IgD-negative memory B cell (primary cell): ENCODE measurements around the gene CLPTM1L. TPM values are rescaled to one million over a fixed set of nuclear protein-coding genes. Genes with fewer than 3 reads are reported as not detected.
A peak's percentile ranks its signal among the peaks of the same experiment; 100 is the strongest.

ENCODE experiments used
- H3K27ac Mint-ChIP-seq, 3 donors: one replicate each; pipeline ENCODE4 v1.8.0; 2020 to 2022; ENCODE audit warnings: mild to moderate bottlenecking in 3 of 3, mixed read lengths in 3 of 3, moderate library complexity in 1 of 3
- H3K27me3 Mint-ChIP-seq: one replicate; pipeline ENCODE4 v1.8.0; 2021; ENCODE audit warnings: mixed read lengths
- H3K36me3 Mint-ChIP-seq: one replicate; pipeline ENCODE4 v1.8.0; 2020; ENCODE audit warnings: mild to moderate bottlenecking, mixed read lengths
- H3K4me1 Mint-ChIP-seq, 3 donors: one replicate each; pipeline ENCODE4 v1.8.0; 2020 to 2022; ENCODE audit warnings: mixed read lengths in 3 of 3, mild to moderate bottlenecking in 1 of 3
- H3K4me3 Mint-ChIP-seq, 4 donors: one replicate each; pipeline ENCODE4 v1.8.0; 2020 to 2022; ENCODE audit warnings: mild to moderate bottlenecking in 4 of 4, mixed read lengths in 4 of 4, moderate library complexity in 3 of 4
- H3K9me3 Mint-ChIP-seq, 3 donors: one replicate each; pipeline ENCODE4 v1.8.0; 2020 to 2021; ENCODE audit warnings: mixed read lengths in 3 of 3, mild to moderate bottlenecking in 1 of 3
- polyA plus RNA-seq: library from polyadenylated mRNA; unstranded; fragments of 300-500 nt; fragmentation: Illumina TruSeq; gene quantifications from one replicate; pipeline ENCODE4 v1.2.3, GENCODE V29; 2021

The CLPTM1L gene
- polyA plus RNA-seq, 1 donor from 2014 or later = 25.7 TPM

- Mint-ChIP-seq H3K4me3 (peak overlapping the region; percentile 77 to 92 (median 89)), H3K9me3 (peaks cover 3 to 5% (median 3%) of the 10 kb centered on the region in 3 donors), H3K4me1 (peaks cover 34 to 41% (median 36%) of the 10 kb centered on the region in 3 donors), H3K27me3 (peaks cover 21% of the 10 kb centered on the region), H3K27ac (peak overlapping the region; percentile 7 to 85 (median 81)), H3K36me3 (no peaks in the 10 kb centered on the region)
These were observed 29.0 kb downstream of the CLPTM1L start for GRCh38 chr5:1315709-1316587.

GRCh38 chr5:1315018-1315708 lies 29.7 kb downstream of the CLPTM1L start:
- Mint-ChIP-seq H3K27me3 (peaks cover 21% of the 10 kb centered on the region), H3K27ac (peak overlapping the region in 2 of 3 donors; percentile 81 to 85), H3K36me3 (peaks cover 2% of the 10 kb centered on the region), H3K9me3 (peaks cover 5 to 9% (median 6%) of the 10 kb centered on the region in 3 donors), H3K4me3 (peak overlapping the region; percentile 77 to 92 (median 89)), H3K4me1 (peaks cover 34 to 41% (median 36%) of the 10 kb centered on the region in 3 donors)

- H3K9me3 Mint-ChIP-seq = peaks cover 5 to 9% (median 6%) of the 10 kb centered on the region in 3 donors
- H3K27me3 Mint-ChIP-seq = peaks cover 21% of the 10 kb centered on the region
- H3K4me3 Mint-ChIP-seq = peak overlapping the region in 2 of 4 donors; percentile 57 to 60
- H3K4me1 Mint-ChIP-seq = peaks cover 34 to 41% (median 36%) of the 10 kb centered on the region in 3 donors
- H3K27ac Mint-ChIP-seq = no peak overlapping the region
- peaks cover 3% of the 10 kb centered on the region for H3K36me3 Mint-ChIP-seq
These were observed 30.3 kb downstream of the CLPTM1L start for GRCh38 chr5:1314564-1314982.

- peaks cover 3% of the 10 kb centered on the region for H3K36me3 Mint-ChIP-seq
- peaks cover 34 to 41% (median 36%) of the 10 kb centered on the region in 3 donors for H3K4me1 Mint-ChIP-seq
- peak overlapping the region in 2 of 3 donors; percentile 10 to 13 for H3K27ac Mint-ChIP-seq
- H3K9me3 Mint-ChIP-seq = peaks cover 5 to 9% (median 6%) of the 10 kb centered on the region in 3 donors
- peaks cover 21% of the 10 kb centered on the region for H3K27me3 Mint-ChIP-seq
- H3K4me3 Mint-ChIP-seq = peak overlapping the region; percentile 19 to 90 (median 64)
These were observed 31.7 kb downstream of the CLPTM1L start for GRCh38 chr5:1312993-1313833.

- no peak overlapping the region for H3K4me3 Mint-ChIP-seq
- H3K27ac Mint-ChIP-seq = peak overlapping the region in 1 of 3 donors; percentile 13
- peaks cover 31 to 40% (median 36%) of the 10 kb centered on the region in 3 donors for H3K4me1 Mint-ChIP-seq
- peaks cover 5 to 9% (median 6%) of the 10 kb centered on the region in 3 donors for H3K9me3 Mint-ChIP-seq
- peaks cover 21% of the 10 kb centered on the region for H3K27me3 Mint-ChIP-seq
- peaks cover 3% of the 10 kb centered on the region for H3K36me3 Mint-ChIP-seq
These were observed 32.7 kb downstream of the CLPTM1L start for GRCh38 chr5:1312206-1312605.

GRCh38 chr5:1311439-1312055 lies 33.4 kb downstream of the CLPTM1L start:
- Mint-ChIP-seq H3K27ac (peak overlapping the region in 1 of 3 donors; percentile 13), H3K9me3 (peaks cover 5 to 9% (median 6%) of the 10 kb centered on the region in 3 donors), H3K27me3 (peaks cover 19% of the 10 kb centered on the region), H3K4me3 (no peak overlapping the region), H3K36me3 (peaks cover 3% of the 10 kb centered on the region), H3K4me1 (peaks cover 25 to 34% (median 31%) of the 10 kb centered on the region in 3 donors)

GRCh38 chr5:1310118-1310517 lies 34.8 kb downstream of the CLPTM1L start:
- Mint-ChIP-seq H3K27ac (peak overlapping the region in 1 of 3 donors; percentile 71), H3K4me3 (no peak overlapping the region), H3K4me1 (peaks cover 13 to 23% (median 17%) of the 10 kb centered on the region in 3 donors), H3K27me3 (peaks cover 14% of the 10 kb centered on the region), H3K36me3 (peaks cover 3% of the 10 kb centered on the region), H3K9me3 (peaks cover 5 to 9% (median 6%) of the 10 kb centered on the region in 3 donors)

GRCh38 chr5:1304033-1304432 lies 40.9 kb downstream of the CLPTM1L start:
- Mint-ChIP-seq H3K4me1 (peaks cover 0 to 2% (median 0%) of the 10 kb centered on the region in 3 donors), H3K27ac (no peak overlapping the region), H3K36me3 (no peaks in the 10 kb centered on the region)

GRCh38 chr5:1302258-1302657 lies 42.6 kb downstream of the CLPTM1L start:
- Mint-ChIP-seq H3K27ac (no peak overlapping the region), H3K9me3 (peaks cover 0 to 3% (median 0%) of the 10 kb centered on the region in 3 donors), H3K4me3 (no peak overlapping the region), H3K27me3 (peaks cover 10% of the 10 kb centered on the region), H3K36me3 (no peaks in the 10 kb centered on the region), H3K4me1 (peaks cover 0 to 3% (median 2%) of the 10 kb centered on the region in 3 donors)

More at GRCh38 chr5:1304033-1304432, 40.9 kb downstream of the CLPTM1L start:
- H3K4me3 Mint-ChIP-seq = no peak overlapping the region
- peaks cover 0 to 3% (median 0%) of the 10 kb centered on the region in 3 donors for H3K9me3 Mint-ChIP-seq
- peaks cover 5% of the 10 kb centered on the region for H3K27me3 Mint-ChIP-seq

- Mint-ChIP-seq H3K9me3 (peaks cover 0 to 3% (median 0%) of the 10 kb centered on the region in 3 donors), H3K4me3 (no peak overlapping the region), H3K27me3 (peaks cover 14% of the 10 kb centered on the region), H3K36me3 (no peaks in the 10 kb centered on the region), H3K4me1 (peaks cover 5 to 11% (median 5%) of the 10 kb centered on the region in 3 donors), H3K27ac (no peak overlapping the region)
These were observed 44.3 kb downstream of the CLPTM1L start for GRCh38 chr5:1300581-1301083.

GRCh38 chr5:1299961-1300360 lies 44.9 kb downstream of the CLPTM1L start:
- Mint-ChIP-seq H3K9me3 (peaks cover 0 to 3% (median 0%) of the 10 kb centered on the region in 3 donors), H3K4me3 (no peak overlapping the region), H3K27me3 (peaks cover 15% of the 10 kb centered on the region), H3K4me1 (peaks cover 5 to 11% (median 5%) of the 10 kb centered on the region in 3 donors), H3K36me3 (no peaks in the 10 kb centered on the region), H3K27ac (no peak overlapping the region)

GRCh38 chr5:1299511-1299850 lies 45.4 kb downstream of the CLPTM1L start:
- H3K27ac Mint-ChIP-seq = no peak overlapping the region
- H3K4me3 Mint-ChIP-seq = no peak overlapping the region
- no peaks in the 10 kb centered on the region for H3K36me3 Mint-ChIP-seq
- H3K9me3 Mint-ChIP-seq = peaks cover 0 to 3% (median 0%) of the 10 kb centered on the region in 3 donors
- peaks cover 15% of the 10 kb centered on the region for H3K27me3 Mint-ChIP-seq
- H3K4me1 Mint-ChIP-seq = peaks cover 5 to 11% (median 5%) of the 10 kb centered on the region in 3 donors

GRCh38 chr5:1298723-1299510 lies 46.0 kb downstream of the CLPTM1L start:
- Mint-ChIP-seq H3K9me3 (peaks cover 0 to 3% (median 0%) of the 10 kb centered on the region in 3 donors), H3K27ac (peak overlapping the region in 1 of 3 donors; percentile 43), H3K27me3 (peaks cover 15% of the 10 kb centered on the region), H3K4me3 (no peak overlapping the region), H3K4me1 (peaks cover 5 to 11% (median 5%) of the 10 kb centered on the region in 3 donors), H3K36me3 (no peaks in the 10 kb centered on the region)
